8988T (cell line): ENCODE data around the gene ZFP91.
"Not testable (repeated sequence)": the region's sequence is repeated elsewhere in the genome, so short reads cannot be mapped to it uniquely, and the experiment has no call there.

Source experiments
- DNase-seq: peaks from one replicate; pipeline ENCODE4 v3.0.0; 2011

ZFP91 gene

GRCh38 chr11:58578635-58579191 is at the start of gene ZFP91:
Gene ZFP91, plus strand, starts transcription at chr11:58579063. Its CDS starts 219 bp downstream, at chr11:58579282.
- DNase-seq, result peak; percentile 49

GRCh38 chr11:58530236-58530635 is 48.6 kb upstream of the ZFP91 start:
- DNase-seq, result no peak

GRCh38 chr11:58531865-58532341 is 47.0 kb upstream of the ZFP91 start:
- no peak for DNase-seq

- no peak for DNase-seq
Observed at GRCh38 chr11:58546841-58547240, 32.0 kb upstream of the ZFP91 start.

GRCh38 chr11:58549644-58550043 is 29.2 kb upstream of the ZFP91 start:
- DNase-seq, result no peak

- no peak for DNase-seq
Observed at GRCh38 chr11:58560842-58561241, 18.0 kb upstream of the ZFP91 start.

- no peak for DNase-seq
Observed at GRCh38 chr11:58561394-58562098, 17.3 kb upstream of the ZFP91 start.

- no peak for DNase-seq
Observed at GRCh38 chr11:58562375-58562800, 16.5 kb upstream of the ZFP91 start.

- DNase-seq, result no peak
Observed at GRCh38 chr11:58564231-58564630, 14.6 kb upstream of the ZFP91 start.

- no peak for DNase-seq
Observed at GRCh38 chr11:58567889-58568512, 10.9 kb upstream of the ZFP91 start.

GRCh38 chr11:58572906-58573305 is 6.0 kb upstream of the ZFP91 start:
- not testable (repeated sequence) for DNase-seq

- DNase-seq, result no peak
Observed at GRCh38 chr11:58573451-58574104, 5.3 kb upstream of the ZFP91 start.

GRCh38 chr11:58574881-58575280 is 4.0 kb upstream of the ZFP91 start:
- no peak for DNase-seq

GRCh38 chr11:58575377-58576020 is 3.4 kb upstream of the ZFP91 start, which contains the start of gene LPXN:
Gene LPXN, minus strand, starts transcription at chr11:58575856. Its CDS starts 84 bp downstream, at chr11:58575772.
- DNase-seq, result no peak

- no peak for DNase-seq
Observed at GRCh38 chr11:58576887-58577471, 1.9 kb upstream of the ZFP91 start.

- DNase-seq, result no peak
Observed at GRCh38 chr11:58577555-58578135, 1.2 kb upstream of the ZFP91 start.

- peak; percentile 38 for DNase-seq
Observed at GRCh38 chr11:58578136-58578634, 678 bp upstream of the ZFP91 start.

GRCh38 chr11:58579192-58580129 is 598 bp downstream of the ZFP91 start:
- DNase-seq, result peak; percentile 29

- no peak for DNase-seq
Observed at GRCh38 chr11:58580311-58580710, 1.4 kb downstream of the ZFP91 start.

- no peak for DNase-seq
Observed at GRCh38 chr11:58582437-58582836, 3.6 kb downstream of the ZFP91 start.

- DNase-seq, result no peak
Observed at GRCh38 chr11:58586998-58587397, 8.1 kb downstream of the ZFP91 start.
